Stimulated activated naive CD8-positive, alpha-beta T cell treated with anti-CD3 and anti-CD28 coated beads, Interleukin-15, amount 100 ng/mL, for 72 hours (primary cell): ENCODE data around the gene ZNF442.
"Not testable (repeated sequence)": the region's sequence is repeated elsewhere in the genome, so short reads cannot be mapped to it uniquely, and the experiment has no call there.

Experiments
- ATAC-seq: fragments of 150-1000 bp; cut with Tn5 transposase; 2 replicates; pipeline ENCODE4 v1.10.0; 2021; ENCODE audit warnings: mild to moderate bottlenecking, moderate library complexity
- DNase-seq, 2 donors: peaks; one replicate each; pipeline ENCODE4 v3.0.0; 2021 to 2022
- H3K27ac Mint-ChIP-seq, 2 donors: one replicate each; pipeline ENCODE4 v1.8.0; 2022; ENCODE audit warnings: mild to moderate bottlenecking in 2 of 2, mixed read lengths in 2 of 2, moderate library complexity in 2 of 2
- H3K27me3 Mint-ChIP-seq: one replicate; pipeline ENCODE4 v1.8.0; 2022; ENCODE audit warnings: mixed read lengths
- H3K4me1 Mint-ChIP-seq: one replicate; pipeline ENCODE4 v1.8.0; 2022; ENCODE audit warnings: mild to moderate bottlenecking, mixed read lengths
- H3K4me3 Mint-ChIP-seq, 2 donors: one replicate each; pipeline ENCODE4 v1.8.0; 2022; ENCODE audit warnings: mild to moderate bottlenecking in 2 of 2, mixed read lengths in 2 of 2, moderate library complexity in 1 of 2
- H3K9me3 Mint-ChIP-seq, 2 donors: one replicate each; pipeline ENCODE4 v1.8.0; 2022; ENCODE audit warnings: mixed read lengths in 2 of 2

Gene ZNF442

GRCh38 chr19:12365236-12366162, at the start of gene ZNF442:
ZNF442 (minus strand) TSS chr19:12365683; CDS start chr19:12363631, 2,052 bp downstream.
- ATAC-seq (peak; percentile 99), DNase-seq (peak; percentile 83 to 88)
- Mint-ChIP-seq H3K27me3 (no peaks in the 10 kb centered on the region), H3K9me3 (no peaks in the 10 kb centered on the region), H3K27ac (peak within 1 kb of the TSS; percentile 93 to 95), H3K4me1 (peaks cover 25% of the 10 kb centered on the region), H3K4me3 (peak within 1 kb of the TSS; percentile 99 to 100)

- Mint-ChIP-seq H3K9me3 (peaks cover 37 to 38% of the 10 kb centered on the region in 2 donors), H3K27ac (no peak overlapping the region), H3K4me3 (no peak overlapping the region), H3K4me1 (no peaks in the 10 kb centered on the region), H3K27me3 (no peaks in the 10 kb centered on the region)
- DNase-seq, result no peak
- ATAC-seq, result no peak
These were observed 46.4 kb upstream of the ZNF442 start for GRCh38 chr19:12411893-12412292.

GRCh38 chr19:12400633-12401502, 35.4 kb upstream of the ZNF442 start, which contains the start of gene ZNF799:
ZNF799 (minus strand) TSS chr19:12401271; CDS start chr19:12401070, 201 bp downstream.
- peak; percentile 93 for ATAC-seq
- Mint-ChIP-seq H3K4me1 (peaks cover 11% of the 10 kb centered on the region), H3K27ac (peak within 1 kb of the TSS; percentile 82 to 89), H3K9me3 (peaks cover 8 to 14% of the 10 kb centered on the region in 2 donors), H3K4me3 (peak within 1 kb of the TSS; percentile 92 to 94), H3K27me3 (no peaks in the 10 kb centered on the region)
- DNase-seq, result peak; percentile 74 to 82

- peak; percentile 74 for ATAC-seq
- DNase-seq, result peak; percentile 20 to 41
- peaks cover 14 to 22% of the 10 kb centered on the region in 2 donors for H3K9me3 Mint-ChIP-seq
- H3K27ac Mint-ChIP-seq, result peak overlapping the region in 1 of 2 donors; percentile 82
- not testable (repeated sequence) for H3K27me3 Mint-ChIP-seq
- H3K4me1 Mint-ChIP-seq, result peaks cover 11% of the 10 kb centered on the region
- H3K4me3 Mint-ChIP-seq, result peak overlapping the region; percentile 92 to 94
These were observed 34.6 kb upstream of the ZNF442 start for GRCh38 chr19:12399901-12400632.

- not testable (repeated sequence) for H3K4me1 Mint-ChIP-seq, DNase-seq, H3K27me3 Mint-ChIP-seq, H3K4me3 Mint-ChIP-seq, H3K27ac Mint-ChIP-seq, ATAC-seq
- peaks cover 54 to 58% of the 10 kb centered on the region in 2 donors for H3K9me3 Mint-ChIP-seq
These were observed 25.7 kb upstream of the ZNF442 start for GRCh38 chr19:12391148-12391547.

- ATAC-seq, H3K4me3 Mint-ChIP-seq, H3K27ac Mint-ChIP-seq, H3K4me1 Mint-ChIP-seq, DNase-seq, H3K27me3 Mint-ChIP-seq: not testable (repeated sequence)
- H3K9me3 Mint-ChIP-seq, result peaks cover 43 to 48% of the 10 kb centered on the region in 2 donors
These were observed 20.9 kb upstream of the ZNF442 start for GRCh38 chr19:12386365-12386764.

- Mint-ChIP-seq H3K4me1 (no peaks in the 10 kb centered on the region), H3K27me3 (no peaks in the 10 kb centered on the region), H3K27ac (no peak overlapping the region), H3K4me3 (no peak overlapping the region), H3K9me3 (peaks cover 43 to 62% of the 10 kb centered on the region in 2 donors)
- ATAC-seq (no peak), DNase-seq (no peak)
These were observed 14.9 kb upstream of the ZNF442 start for GRCh38 chr19:12380444-12380737.

- H3K9me3 Mint-ChIP-seq, result peaks cover 46 to 66% of the 10 kb centered on the region in 2 donors
- H3K27me3 Mint-ChIP-seq, result no peaks in the 10 kb centered on the region
- ATAC-seq, result no peak
- no peak overlapping the region for H3K27ac Mint-ChIP-seq
- DNase-seq, result no peak
- H3K4me3 Mint-ChIP-seq, result no peak overlapping the region
- H3K4me1 Mint-ChIP-seq, result no peaks in the 10 kb centered on the region
These were observed 14.4 kb upstream of the ZNF442 start for GRCh38 chr19:12379732-12380443.

GRCh38 chr19:12374026-12374425, 8.5 kb upstream of the ZNF442 start:
- ATAC-seq, result no peak
- no peak for DNase-seq
- H3K27ac Mint-ChIP-seq, result no peak overlapping the region
- no peak overlapping the region for H3K4me3 Mint-ChIP-seq
- no peaks in the 10 kb centered on the region for H3K4me1 Mint-ChIP-seq
- peaks cover 33 to 40% of the 10 kb centered on the region in 2 donors for H3K9me3 Mint-ChIP-seq
- no peaks in the 10 kb centered on the region for H3K27me3 Mint-ChIP-seq

- DNase-seq, result peak in 1 of 2 donors; percentile 13
- H3K27ac Mint-ChIP-seq, result peak overlapping the region; percentile 83 to 95
- no peaks in the 10 kb centered on the region for H3K27me3 Mint-ChIP-seq
- H3K4me1 Mint-ChIP-seq, result peaks cover 25% of the 10 kb centered on the region
- H3K9me3 Mint-ChIP-seq, result no peaks in the 10 kb centered on the region
- H3K4me3 Mint-ChIP-seq, result peak overlapping the region; percentile 99 to 100
- ATAC-seq, result no peak
These were observed 870 bp downstream of the ZNF442 start for GRCh38 chr19:12364391-12365235.

- H3K4me3 Mint-ChIP-seq, ATAC-seq, H3K27me3 Mint-ChIP-seq, H3K27ac Mint-ChIP-seq, DNase-seq: not testable (repeated sequence)
- Mint-ChIP-seq H3K4me1 (peaks cover 25% of the 10 kb centered on the region), H3K9me3 (peaks cover 5 to 14% of the 10 kb centered on the region in 2 donors)
These were observed 3.2 kb downstream of the ZNF442 start for GRCh38 chr19:12362236-12362635.

GRCh38 chr19:12353375-12353774, 12.1 kb downstream of the ZNF442 start:
- H3K27ac Mint-ChIP-seq, result no peak overlapping the region
- H3K9me3 Mint-ChIP-seq, result peaks cover 33 to 67% of the 10 kb centered on the region in 2 donors
- H3K4me1 Mint-ChIP-seq, result no peaks in the 10 kb centered on the region
- no peak overlapping the region for H3K4me3 Mint-ChIP-seq
- H3K27me3 Mint-ChIP-seq, result no peaks in the 10 kb centered on the region
- DNase-seq, result no peak
- ATAC-seq, result no peak

- Mint-ChIP-seq H3K4me3 (no peak overlapping the region), H3K9me3 (peaks cover 30 to 66% of the 10 kb centered on the region in 2 donors), H3K27me3 (no peaks in the 10 kb centered on the region), H3K4me1 (no peaks in the 10 kb centered on the region), H3K27ac (no peak overlapping the region)
- DNase-seq, result no peak
- no peak for ATAC-seq
These were observed 14.6 kb downstream of the ZNF442 start for GRCh38 chr19:12350890-12351197.
